HG03103 (cell line): Measurements from ENCODE around the gene UGT1A5.

Experiments used
- ATAC-seq: cut with Tn5 transposase; IDR thresholded peaks from one replicate; pipeline ENCODE4 v1.9.1; 2021; ENCODE audit warnings: low read depth; ENCODE audit not compliant: unreplicated experiment

UGT1A5 gene

DNA sequence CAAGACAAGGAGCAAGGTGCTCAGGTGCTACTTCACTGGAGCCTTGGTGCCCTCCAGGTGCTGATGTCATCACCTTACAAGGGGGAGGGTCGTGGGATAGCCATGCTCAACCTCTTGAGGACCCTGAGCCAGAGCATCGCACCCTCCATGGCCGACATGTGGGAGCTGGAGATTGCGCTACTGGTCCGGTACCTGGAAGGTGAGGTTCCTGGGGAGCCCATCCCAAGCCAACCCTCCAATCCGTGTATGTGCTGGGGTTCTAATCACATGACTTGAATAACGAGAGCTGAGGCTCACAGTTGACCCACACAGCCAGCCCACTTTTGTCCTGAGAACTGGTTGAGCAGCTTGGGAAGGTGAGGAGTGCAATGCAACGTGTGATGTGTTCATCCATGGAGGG lies 91.3 kb downstream of the UGT1A5 start:
- ATAC-seq, result no peak

DNA sequence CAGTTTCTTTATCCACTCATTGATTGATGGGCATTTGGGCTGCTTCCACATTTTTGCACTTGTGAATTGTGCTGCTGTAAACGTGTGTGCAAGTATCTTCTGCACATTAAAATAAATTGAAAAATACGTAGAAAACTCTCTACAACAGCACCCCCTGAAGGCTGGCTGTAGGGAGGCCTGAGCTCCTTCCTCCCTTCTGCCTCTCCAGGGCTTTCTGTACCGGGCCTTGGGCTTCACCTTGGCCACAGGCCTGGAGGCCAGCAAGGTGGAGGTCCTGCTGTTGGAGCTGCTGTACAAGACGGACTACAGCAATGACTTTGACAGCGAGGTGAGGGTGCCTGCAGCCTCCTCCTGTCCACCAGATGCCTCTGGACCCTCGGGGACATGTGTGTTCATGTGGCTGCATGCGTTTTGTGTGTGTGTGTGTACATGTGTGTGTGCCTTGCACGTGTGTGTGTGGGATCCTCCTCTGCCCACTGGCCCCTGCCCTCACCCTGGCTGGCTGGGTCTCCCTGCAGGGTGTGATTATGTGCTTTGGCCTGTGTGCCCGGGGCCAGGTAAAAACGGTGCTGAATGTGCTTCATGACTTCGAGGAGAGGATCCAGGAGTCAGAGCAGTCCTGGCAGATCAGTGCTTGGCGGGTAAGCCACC lies 94.6 kb downstream of the UGT1A5 start:
- no peak for ATAC-seq

DNA sequence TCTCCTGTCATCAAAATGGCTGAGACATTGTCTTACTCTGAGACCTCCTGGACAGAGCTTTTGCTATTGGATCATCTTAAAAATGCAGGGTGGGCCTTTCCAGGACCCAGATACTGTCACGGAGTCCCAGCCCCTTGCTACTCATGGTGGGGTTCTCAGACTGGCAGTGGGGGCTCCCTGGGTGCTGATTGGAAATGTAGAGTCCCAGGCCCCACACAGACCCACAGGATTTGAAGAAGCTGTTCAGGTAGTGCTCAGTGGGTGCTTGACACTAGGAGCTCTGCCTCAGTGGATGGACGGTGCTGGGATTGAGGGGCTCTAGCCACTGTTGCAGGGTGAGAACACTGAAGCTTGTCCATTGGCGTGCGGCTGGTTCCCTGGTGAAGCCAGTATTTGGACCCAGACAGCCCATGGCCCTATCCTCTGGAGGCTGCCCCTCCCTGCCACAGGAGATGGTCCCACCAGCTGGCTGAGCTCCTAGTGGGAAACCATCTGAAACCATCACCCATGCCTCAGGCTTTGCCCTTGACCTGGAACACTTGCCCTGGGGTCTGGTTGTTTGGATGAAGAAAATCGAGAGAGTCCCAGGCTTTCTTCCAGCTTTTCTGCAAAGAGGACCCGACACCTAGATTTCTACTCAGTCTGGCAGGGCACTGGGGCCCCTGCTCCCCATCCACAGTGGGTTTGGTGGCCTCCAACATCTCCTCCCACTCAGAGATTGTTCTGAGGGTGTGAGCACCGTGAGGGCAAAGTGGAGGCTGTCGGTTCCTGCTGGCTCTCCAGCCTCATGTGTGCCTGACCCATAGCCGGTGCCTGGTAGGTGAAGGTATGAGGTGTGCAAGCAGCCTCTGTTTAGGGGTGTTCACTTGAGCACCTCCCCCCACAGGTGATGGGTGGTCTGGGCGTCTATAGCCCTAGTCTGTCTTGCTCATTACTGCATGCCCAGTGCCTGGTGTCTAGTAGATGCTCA lies 95.5 kb downstream of the UGT1A5 start:
- ATAC-seq, result no peak

DNA sequence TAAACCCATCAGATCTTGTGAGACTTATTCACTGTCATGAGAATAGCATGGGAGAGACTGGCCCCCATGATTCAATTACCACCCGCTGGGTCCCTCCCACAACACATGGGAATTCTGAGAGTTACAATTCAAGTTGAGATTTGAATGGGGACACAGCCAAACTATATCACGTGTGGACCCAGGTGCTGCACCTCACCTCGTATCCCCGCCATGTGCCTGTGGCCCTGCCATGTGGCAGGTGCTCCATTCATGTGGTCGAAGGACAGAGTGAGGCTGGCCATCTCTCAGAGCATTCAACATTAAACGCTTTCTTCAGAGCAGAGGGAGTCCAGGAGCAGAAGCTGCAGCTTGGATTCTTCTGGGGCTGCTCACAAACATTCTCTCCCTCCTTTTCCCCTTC lies 97.7 kb downstream of the UGT1A5 start:
- no peak for ATAC-seq

DNA sequence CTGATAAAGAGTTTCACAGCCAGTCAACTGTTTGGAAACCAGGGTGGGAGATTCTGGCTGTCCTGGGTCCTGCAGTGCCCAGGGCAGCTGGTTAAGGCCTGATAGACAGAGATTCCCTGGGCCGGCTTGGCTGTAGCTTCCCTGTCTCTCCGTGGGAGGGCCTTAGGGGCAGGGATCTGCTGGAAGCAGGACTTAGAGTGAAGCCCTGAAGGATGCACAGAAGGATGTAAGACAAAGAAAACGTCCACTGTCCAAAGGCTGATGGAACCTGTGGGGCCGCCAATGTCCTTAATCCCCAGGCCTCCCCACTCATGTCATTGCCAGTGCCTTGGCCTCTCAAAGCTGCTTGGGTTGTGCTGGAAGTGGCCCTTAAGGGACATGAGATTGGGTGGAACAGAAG lies 98.4 kb downstream of the UGT1A5 start:
- no peak for ATAC-seq

DNA sequence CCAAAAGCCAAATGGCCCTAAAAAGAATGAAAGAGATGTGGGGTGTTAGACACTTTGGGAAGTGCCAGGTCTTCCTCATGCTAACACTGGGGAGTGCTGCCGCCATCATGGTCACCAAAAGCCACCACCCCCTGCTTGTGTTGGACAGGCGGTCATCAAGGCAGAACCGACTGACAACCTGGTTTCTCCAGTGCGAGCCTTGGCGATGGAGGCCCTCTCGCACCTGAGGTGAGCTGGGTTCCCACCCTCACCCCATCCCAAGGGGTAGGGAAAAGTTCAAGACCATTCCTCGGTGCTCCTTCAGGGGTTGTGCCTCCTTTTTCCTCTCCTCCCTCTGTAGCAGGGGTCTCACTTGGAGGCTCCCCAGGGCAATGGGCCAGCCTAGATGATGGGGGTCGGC lies 99.0 kb downstream of the UGT1A5 start:
- no peak for ATAC-seq

DNA sequence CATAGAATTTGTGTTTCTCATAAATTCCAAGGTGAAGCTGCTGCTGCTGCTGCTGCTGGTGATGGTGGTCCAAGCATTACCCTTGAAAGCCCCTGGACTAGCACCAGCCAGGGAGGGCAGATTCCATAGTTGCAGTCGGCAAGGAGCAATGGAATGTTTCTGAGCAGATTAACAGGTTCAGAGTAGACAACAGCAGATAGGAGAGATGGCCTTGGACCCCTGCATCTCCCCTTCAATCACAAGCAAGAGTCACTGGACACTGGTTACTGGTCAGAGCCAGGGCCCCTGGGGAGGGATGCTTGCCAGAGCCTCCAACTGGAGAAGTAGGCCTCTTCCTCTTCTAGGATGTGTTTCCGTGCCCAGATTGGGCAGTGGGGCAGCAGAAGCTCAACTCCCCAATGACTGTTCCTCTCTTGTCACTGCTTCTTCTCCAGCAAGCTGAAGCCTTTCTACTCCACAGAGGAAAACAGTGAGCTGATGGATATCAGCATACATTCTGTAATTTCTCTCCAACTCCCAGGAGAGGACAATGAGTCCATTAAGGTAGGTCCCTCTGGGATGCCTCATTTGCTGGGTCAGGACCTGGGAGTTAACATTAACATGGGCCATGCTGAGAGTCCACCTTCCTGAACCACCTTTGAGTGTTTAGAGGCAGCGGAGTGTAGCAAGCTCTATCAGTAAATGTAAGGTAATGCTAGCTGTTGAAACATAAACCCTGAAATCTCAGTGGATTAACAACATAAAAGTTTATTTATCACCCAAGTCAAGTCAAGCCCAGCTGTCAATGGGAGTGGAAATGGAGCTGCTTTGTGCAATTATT lies 100.7 kb downstream of the UGT1A5 start:
- no peak for ATAC-seq

DNA sequence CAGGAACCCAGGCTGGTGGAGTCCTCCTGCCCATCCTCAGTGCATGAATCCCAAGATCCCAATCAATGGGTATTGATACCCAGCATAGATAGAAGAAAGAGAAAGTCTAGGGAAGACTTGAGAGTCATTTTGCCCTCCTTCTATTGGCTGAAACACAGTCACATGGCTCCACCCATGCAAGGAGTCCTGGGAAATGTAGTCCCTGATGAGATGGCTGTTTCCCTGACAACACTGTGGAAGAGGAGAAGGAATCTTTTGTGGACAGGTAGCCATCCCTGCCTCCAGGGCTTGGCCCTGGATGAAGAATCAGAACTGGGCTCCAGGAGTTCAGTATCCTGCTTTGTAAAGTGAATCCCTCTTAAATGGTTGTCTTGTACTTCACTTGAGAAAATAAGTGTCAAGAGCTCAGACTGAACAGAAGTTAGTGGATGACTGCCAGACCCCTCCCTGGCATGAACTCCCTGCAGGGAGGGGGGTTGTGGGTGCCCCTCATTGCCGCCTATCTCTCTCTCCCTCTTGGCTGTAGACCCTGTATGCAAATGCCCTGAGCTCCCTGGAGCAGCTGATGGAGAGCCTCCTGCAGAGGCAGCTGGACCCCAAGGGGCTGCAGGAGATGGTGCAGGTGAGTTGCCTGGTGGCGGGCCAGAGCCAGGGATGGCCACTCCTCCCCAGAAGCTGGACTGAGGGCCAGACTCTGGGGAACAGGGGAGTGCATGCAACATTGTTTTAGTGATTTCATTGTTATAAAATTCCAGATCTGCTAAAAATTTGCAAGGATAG lies 101.5 kb downstream of the UGT1A5 start:
- ATAC-seq, result no peak

DNA sequence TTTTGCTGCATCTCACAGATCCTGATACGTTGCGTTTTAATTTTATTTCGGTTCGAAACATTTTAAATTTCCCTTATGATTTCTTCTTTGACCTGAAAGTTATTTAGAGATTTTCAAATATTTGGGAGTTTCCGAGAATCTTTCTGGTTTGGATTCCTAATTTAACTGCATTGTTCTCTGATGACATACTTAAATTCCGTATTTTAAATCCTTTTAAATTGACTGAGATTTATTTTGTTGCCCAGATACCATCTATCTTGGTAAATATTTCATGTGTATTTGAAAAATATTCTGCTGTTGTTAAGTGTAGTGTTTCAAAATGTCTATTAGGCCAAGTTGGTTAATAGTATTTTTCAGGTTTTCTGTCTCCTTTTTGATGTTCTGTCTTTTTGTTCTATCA lies 103.2 kb downstream of the UGT1A5 start:
- no peak for ATAC-seq

DNA sequence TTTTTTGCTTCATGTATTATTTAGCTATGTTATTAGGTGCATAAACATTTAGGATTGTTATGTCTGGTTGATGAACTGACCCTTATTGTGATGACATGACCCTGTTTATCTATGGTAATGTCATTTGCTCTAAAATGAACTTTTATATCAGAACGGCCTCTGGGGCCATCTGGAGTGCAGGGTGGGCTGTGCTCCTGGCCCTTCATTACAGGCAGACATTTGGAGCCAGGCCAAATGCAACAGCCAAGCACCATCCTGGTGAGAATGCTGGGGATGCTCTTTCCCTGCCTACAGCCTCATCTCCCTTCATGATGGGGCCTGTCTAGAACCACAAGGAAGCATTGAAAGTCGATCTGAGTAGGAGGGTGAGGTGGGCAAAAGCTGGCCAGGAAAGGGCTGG lies 103.6 kb downstream of the UGT1A5 start:
- no peak for ATAC-seq

DNA sequence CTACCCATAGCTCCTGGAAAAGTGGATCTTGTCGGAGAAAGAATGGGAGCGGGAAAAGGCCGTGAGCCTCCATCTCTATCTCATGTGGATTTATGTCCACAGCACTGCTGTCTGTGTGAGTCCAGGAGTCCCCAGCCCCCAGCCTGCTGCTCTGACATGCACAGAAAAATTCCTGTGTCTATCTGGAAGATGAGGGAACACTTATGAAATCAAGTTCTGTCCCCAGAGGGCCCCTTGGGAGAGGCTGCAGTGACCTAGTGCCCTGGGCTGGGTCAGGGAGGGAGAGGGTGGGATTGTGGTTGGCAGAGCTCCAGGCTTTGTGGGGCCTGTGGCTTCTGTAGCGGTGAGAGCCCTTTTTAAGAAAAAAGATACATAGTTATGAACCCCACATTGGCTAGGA lies 104.1 kb downstream of the UGT1A5 start:
- no peak for ATAC-seq

DNA sequence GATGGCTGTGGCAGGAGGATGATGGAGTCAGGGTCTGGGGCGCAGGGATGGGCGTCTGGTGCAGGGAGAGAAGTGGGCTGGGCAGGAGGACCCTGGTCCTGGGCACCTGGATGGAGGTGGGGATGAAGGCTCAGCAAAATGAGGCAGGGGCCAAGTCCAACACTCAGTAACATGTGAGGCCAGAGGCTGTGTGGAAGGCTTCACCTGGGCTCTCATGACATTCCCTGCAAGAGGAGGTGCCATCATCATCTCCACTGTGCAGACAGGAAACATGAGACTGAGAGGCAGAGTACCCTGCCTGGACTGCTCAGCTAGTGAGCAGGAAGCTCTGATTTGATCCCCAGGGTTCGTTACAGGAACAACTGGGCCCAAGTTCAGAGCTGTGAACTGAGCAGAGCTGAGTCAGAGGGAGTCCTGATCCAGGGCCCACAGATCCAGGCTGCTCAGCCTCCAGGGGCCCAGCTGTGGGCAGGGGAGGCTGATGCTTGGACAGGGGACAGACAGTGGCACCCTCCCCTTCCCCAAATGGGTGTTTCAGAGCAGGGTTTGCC lies 104.7 kb downstream of the UGT1A5 start:
- no peak for ATAC-seq

DNA sequence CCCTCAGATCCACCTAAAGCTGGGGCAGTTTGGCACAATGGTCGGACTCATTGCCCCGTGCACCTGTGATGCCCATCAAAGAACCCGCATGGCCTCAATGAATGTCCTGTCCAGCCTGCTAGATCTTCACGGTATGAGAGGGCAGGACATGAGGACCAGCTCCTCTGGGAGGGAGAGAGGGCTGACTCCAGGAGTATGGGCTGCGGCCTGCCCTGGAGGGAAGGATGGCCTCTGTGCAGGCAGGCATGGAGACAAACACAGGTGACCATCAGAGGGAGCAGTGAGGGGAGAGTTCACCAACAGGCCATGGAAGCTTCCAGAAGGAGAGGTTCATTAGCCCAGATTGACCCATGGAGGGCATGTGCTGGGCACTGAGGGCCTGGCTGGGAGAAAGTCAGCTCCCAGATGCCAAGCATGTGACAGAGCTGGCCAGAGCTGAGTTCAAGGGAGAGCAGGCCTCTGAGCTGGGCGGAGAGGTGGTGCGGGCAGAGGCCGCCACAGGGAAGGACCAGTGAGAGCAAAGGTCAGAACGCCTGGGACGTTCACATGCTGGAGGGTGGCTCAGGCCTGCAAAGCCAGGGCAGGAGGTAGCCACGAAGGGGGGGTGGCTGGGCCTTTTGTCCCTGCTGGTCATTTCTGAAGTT lies 105.4 kb downstream of the UGT1A5 start:
- ATAC-seq, result no peak

DNA sequence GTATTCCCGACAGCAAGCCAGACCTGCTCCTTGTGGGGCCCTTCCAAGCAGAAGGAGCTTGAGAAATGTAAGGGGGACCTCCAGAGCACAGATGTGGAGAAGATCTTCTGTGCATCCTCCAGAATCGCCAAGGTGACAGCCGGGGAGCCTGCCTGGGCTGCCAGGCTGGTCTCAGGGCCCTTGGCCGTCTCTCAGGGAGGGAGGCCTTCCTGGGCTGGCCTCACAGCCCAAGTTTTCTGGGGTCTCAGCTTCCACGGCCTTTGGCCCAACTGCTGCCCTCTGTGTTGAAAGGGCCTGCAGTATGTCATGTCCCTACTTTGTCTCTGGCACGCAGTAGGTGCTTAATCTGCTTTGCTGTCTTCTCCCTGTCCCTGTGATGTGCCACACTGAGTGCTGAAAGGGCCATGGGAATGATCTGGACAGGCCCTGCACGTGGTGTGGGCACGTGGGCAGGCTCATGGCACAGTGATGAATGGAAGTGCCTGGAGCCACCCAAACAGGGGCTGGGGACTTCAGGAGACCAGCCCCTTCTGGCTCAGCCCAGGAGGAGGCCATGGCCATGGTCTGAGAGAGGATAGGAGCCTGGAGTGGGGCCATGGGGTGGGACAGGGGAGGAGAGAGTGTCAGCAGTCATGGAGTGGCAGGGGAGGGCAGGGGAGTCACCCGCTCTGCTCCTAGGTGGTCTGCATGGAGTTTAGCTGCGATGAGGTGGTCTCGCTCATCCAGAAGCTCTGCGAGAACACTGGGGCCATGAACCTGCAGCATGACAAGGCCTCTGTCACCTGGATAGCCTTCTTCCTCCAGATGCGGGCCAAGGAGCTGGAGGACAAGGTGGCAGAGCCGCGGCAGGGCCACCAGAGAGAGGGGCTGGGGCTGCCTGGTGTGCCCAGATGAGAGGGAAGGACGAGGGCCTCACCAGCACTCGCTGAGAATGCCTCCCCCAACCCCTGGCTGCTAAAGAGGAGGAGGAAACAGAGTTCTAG lies 106.2 kb downstream of the UGT1A5 start:
- ATAC-seq, result no peak

DNA sequence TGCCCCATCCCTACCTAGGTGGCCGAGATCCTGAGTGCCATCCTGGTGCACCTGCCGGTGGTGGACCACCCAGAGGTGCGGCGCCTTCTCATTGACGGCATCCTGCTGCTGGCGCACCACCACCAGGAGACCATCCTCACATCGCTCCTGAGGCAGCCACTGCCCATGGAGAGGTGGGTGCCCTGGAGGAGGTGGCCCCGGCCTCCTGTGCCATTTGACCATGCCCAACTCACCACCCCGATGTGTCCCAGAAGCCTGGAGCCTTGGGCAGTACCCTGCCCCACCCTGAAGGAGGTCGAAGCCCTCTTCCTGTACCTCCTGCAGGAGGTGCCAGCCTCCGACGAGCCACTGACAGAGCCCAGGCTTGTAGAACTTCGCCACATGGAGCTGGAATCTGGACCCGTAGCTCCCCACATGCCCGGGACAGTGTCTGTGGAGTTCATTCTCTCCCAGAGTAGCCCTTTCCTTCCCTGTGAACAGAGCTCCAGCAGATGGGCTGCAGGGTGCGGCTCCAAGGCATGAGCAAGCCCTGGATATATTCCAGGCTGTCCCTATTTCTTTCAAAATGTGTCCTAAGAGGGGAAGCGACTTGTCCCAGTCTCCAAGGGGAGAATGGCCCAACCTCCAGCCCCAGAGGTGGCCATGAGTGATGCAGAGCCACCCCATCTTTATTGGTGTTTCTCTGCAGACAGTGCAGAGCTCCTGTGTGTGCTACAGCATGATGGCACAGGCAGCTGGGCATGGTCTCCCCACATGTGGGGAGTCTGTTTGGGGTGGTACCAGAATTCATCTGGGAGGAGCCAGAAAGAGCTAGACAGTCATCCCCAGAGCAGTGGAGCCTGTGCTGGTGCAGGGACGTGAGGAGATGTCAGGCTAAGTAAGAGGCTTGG lies 107.4 kb downstream of the UGT1A5 start:
- no peak for ATAC-seq

DNA sequence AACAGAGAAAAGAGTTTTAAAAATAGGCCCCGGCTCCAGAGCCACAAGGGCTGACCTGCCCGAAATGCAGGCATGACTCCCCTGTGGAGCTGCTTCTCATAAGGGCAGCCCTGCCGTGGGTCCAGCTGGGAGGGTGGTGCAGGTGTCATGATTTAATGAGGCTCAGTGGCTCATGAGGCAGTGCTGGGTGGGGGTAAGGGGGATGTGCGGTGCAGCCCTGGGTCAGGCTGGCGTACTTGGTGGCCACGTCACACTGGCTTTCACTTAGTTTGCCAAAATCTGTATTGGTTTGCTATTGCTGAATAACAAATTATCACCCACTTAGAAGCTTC lies 108.0 kb downstream of the UGT1A5 start:
- ATAC-seq, result no peak

DNA sequence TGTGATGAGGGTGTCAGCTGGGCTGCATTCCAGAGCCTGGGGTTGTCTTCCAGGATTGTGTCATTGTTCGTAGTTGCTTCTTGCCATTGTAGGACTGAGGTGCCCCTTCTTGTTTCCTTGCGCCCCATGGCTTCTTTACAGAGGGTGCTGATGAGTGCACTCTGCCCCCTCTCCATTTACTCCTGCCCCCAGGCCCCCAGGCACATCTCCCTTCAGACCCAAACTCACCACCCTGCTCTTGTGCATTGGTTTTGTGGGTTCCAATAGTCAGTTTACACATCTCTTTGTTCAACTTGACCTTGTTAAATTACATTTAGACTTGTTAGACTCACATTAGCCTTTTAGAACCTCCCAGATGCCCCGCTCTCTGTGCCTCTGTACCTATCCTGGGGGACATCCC lies 108.5 kb downstream of the UGT1A5 start:
- no peak for ATAC-seq

DNA sequence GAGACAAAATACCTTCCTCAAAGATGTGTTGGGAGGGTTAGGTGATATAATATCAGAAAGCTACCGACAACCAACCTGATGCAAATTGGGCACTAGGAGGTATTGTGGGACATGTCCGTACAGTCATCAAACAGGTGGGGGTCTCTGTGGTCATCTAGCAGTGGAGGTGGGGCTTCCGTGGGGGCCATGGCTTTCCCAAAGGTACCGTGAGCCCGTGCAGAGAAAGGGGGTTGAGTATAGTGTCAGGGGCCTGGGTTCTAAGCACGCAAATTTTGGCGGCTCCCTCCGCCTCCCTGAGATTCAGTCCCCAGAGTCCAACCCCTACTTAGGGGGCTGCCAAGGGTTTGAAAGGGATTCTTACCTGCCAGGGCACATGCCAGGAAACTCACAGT lies 109.0 kb downstream of the UGT1A5 start:
- no peak for ATAC-seq
